Subcutaneous adipose tissue (tissue), 4 donors: ENCODE data around the gene STRADA. TPM values are rescaled to one million over a fixed set of nuclear protein-coding genes. Genes with fewer than 3 reads are reported as not detected.

Experiments used
- total RNA-seq, 4 donors: library from RNA; depleted of rRNA; stranded (reverse); fragments of >200 nt; gene quantifications; one replicate each; pipeline ENCODE4 v1.1.0, GENCODE V29; 2016
- TF ChIP-seq, protein P1 (sequence below): fragments of 450-650 bp; IDR thresholded peaks from one replicate; pipeline ENCODE4 v1.5.1; 2016; ENCODE audit warnings: low read depth, mild to moderate bottlenecking, control low read depth, antibody characterized with exemption, moderate library complexity

STRADA gene
- total RNA-seq, 4 donors from 2014 or later: 22.9 to 36.0 (median 31.8) TPM

DNA sequence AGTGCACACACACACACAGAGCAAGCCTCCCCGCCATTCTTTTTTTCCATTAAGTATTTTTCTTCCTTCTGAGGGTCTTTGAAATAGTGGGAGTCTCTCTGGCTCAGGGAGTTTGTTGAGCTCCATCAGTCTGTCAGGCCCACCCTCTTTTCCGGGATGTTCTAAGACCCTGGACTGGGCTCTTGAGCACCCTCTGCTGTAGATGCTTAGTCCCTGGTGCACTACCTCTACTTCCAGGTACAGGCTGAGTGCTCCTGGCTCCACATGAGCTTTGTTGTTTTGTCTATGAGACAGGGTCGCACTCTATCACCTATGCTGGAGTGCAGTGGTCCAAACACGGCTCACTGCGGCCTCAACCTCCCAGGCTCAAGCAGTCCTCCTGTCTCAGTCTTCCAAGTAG lies 62.4 kb downstream of the STRADA start:
- TF ChIP-seq, protein P1, sequence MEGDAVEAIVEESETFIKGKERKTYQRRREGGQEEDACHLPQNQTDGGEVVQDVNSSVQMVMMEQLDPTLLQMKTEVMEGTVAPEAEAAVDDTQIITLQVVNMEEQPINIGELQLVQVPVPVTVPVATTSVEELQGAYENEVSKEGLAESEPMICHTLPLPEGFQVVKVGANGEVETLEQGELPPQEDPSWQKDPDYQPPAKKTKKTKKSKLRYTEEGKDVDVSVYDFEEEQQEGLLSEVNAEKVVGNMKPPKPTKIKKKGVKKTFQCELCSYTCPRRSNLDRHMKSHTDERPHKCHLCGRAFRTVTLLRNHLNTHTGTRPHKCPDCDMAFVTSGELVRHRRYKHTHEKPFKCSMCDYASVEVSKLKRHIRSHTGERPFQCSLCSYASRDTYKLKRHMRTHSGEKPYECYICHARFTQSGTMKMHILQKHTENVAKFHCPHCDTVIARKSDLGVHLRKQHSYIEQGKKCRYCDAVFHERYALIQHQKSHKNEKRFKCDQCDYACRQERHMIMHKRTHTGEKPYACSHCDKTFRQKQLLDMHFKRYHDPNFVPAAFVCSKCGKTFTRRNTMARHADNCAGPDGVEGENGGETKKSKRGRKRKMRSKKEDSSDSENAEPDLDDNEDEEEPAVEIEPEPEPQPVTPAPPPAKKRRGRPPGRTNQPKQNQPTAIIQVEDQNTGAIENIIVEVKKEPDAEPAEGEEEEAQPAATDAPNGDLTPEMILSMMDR: no peak

DNA sequence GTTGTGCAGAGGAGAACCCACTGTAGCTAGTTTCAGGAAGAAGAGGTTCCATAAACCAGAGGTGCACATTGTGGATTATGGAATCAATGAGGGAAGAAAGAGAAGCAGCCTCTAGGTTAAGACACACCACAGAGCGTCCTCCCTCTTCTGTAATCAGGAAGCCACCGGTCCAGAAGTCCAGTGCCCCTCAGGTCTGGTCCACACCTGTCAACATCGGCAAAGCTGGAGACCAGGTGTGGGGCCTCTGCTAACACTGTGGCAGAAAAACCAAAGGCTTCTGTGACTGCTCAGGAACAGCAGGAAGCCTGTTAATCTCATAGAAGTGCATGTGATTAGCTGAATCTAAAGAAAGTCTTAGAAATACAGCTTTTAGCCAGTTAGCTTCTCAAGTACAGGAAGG lies 65.0 kb downstream of the STRADA start:
- TF ChIP-seq, protein P1: no peak

DNA sequence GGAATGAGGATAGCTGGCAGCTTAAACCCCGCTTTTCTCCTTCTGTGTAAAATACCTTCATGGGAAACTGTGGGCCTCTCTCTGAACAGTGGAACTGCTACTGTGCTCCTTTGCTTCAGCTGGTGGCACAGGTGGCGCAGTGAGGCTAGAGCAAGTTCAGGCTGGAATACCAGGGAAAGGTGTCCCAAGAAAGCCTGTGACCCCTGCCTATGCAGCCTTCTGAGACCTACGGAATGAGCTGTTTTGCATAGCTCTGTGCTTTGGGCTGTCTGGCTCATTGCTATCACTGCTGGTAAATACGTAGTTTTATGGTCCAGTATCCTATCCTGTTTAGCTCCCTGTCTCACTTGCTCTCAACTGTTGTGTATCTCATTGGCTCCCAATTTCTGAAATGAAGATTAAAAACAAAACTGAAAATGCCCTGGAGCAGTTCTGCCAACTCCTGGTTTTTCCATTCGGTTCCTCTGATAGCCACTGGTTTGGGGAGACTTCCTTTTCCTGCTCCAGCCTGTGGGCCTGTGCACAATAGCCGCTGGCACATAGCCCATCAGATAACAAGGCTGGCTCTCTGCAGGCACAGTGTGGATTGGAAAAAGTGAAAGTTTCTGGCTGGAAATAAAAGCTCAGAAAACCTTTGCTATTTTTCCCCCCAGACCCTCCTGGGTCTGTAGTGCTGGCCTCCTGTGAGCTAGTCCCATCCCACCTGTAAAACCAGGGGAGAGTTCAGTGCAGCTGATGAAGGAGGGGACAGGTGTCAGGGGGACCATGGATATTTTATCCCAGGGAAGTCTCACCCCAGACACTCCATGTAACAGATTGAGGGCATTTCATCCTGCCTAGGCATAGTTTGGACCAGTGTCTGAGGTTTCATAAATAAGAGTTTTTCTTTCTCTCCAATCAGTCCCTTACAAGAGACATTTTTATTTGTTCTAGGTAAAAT lies 65.7 kb downstream of the STRADA start:
- TF ChIP-seq, protein P1: no peak

DNA sequence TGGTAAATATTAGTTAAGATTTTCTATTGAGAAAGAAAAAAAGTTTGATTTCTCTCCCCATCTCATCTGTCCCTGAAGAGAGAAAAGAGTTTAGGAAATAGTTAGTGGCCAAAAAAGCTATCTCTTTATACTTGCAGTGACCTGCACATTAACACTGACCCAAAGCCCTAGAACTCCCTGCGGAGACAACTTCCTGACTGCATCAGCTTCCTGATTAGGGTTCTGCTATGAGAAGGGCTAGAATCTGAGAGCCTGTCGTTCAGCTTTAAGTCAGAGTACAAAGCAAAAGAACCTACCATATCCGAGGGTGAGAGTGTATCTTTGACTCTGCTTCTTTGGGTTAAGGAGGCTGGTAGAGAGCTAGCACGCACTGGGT lies 66.4 kb downstream of the STRADA start:
- TF ChIP-seq, protein P1: no peak

DNA sequence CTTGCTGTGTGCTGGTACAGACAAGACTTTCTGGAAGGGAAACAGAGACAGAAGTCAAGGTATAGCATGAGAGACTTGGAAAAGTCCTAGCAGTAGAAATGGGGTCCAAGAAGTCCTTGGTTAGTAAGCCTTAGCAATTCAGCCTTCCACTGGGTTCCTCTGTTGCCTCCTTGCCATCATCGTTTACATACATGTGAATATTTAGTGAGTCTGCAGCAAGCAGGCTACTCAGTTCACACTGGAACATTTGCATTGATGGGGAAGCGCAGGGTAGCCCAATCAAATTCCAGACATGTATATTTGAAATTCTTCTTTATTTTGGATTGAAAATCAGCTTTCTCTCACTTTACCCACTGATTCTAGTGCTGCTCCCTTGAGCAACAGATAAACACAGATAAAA lies 68.7 kb downstream of the STRADA start:
- TF ChIP-seq, protein P1: no peak

DNA sequence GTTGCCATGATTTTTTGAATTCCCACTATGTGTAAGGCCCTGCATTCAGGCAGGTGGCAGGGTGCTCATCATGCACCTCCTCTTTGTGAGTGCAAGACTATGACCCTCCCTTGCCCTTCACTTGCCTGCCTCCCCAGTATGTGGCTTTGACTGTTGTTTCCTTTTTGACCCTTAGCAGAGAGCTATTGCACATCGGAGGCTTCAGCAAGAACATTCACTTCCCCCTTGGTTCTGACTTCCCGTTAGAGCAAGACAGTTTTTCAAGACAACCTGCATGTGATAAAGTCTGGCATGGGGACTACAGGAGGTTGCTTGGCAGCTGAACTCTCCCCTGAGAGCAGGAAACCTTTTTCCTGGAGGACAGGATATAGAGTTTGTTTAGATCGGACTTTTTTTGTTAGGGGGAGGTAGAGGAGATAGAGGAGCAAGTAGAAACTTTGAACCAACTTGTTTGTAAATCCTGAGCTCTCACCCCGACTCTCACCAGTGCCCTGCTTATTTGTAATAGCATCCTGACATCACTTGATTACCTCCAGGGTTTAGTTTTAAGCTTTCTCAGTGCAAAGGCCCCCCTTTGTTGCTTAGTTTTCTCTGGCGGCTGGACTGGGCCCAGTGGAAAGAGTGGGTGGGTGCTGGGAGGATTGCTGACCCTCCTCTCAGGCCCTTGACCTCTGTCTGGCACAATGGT lies 75.9 kb downstream of the STRADA start:
- TF ChIP-seq, protein P1: no peak

DNA sequence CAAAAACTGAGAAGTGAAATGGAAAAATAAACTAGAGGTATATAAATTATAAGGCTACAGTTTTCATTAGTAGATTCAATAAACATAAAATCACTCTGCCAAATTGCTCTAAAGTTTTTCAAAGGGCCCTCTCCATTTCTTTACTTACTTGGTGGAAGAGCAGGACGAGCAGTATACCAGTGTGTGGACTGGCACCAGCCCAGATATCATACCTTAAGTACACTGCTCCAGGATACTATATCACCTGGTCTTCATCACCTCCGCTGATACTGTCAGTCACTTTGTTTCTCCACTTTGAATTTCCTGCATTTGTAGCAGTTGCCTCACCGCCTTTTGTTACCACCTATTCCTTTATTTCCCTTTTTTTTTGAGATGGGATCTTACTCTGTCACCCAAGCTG lies 81.7 kb downstream of the STRADA start:
- TF ChIP-seq, protein P1: no peak
